HUES48 (cell line): ENCODE data around the gene GADD45A.
A peak's percentile ranks its signal among the peaks of the same experiment; 100 is the strongest.

ENCODE experiments used
- H3K27ac ChIP-seq: one replicate; pipeline ENCODE4 v1.7.0; 2013; ENCODE audit warnings: low read depth, low read length, inconsistent platforms
- H3K27me3 ChIP-seq: 2 replicates; pipeline ENCODE4 v1.6.1; 2013; ENCODE audit warnings: mild to moderate bottlenecking, low read length; ENCODE audit not compliant: control insufficient read depth, insufficient read depth
- H3K36me3 ChIP-seq: 2 replicates; pipeline ENCODE4 v1.6.1; 2013; ENCODE audit warnings: low read length; ENCODE audit not compliant: control insufficient read depth, insufficient read depth
- H3K4me1 ChIP-seq: 2 replicates; pipeline ENCODE4 v1.6.1; 2013; ENCODE audit warnings: mild to moderate bottlenecking, low read length; ENCODE audit not compliant: control insufficient read depth, insufficient read depth
- H3K4me3 ChIP-seq: 2 replicates; pipeline ENCODE4 v1.5.1; 2013; ENCODE audit warnings: mild to moderate bottlenecking, low read depth, low read length
- H3K9ac ChIP-seq: 2 replicates; pipeline ENCODE4 v1.6.1; 2013; ENCODE audit warnings: mild to moderate bottlenecking, low read depth, low read length, moderate library complexity
- H3K9me3 ChIP-seq: 2 replicates; pipeline ENCODE4 v1.6.1; 2013; ENCODE audit warnings: low read length; ENCODE audit not compliant: control insufficient read depth, insufficient read depth

GADD45A gene

DNA sequence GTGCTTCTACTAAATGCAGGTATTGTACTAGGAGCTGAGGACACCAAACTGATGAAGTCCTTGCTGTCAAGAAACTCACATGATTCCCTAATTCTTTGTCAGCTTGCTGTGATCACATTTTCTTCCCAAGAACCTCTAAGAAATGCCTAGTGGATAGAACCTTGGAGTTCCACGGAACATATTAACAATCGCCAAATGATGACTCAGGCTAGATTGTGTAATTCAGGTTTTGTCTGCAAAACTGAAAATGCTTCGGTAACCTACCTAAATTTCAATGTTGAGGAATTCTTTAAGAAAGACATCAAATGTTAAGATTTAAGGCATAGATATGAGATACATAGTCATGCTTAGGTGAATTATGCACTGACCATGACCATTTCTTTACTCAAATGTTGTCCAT, 1.7 kb upstream of the GADD45A start:
- H3K36me3 ChIP-seq = peaks cover 13% of the 10 kb centered on the region
- no peaks in the 10 kb centered on the region for H3K27me3 ChIP-seq
- H3K9me3 ChIP-seq = no peaks in the 10 kb centered on the region
- H3K27ac ChIP-seq = no peak overlapping the region
- peaks cover 15% of the 10 kb centered on the region; the same call in 1 of the 2 replicates for H3K4me1 ChIP-seq
- no peak overlapping the region for H3K4me3 ChIP-seq
- no peak overlapping the region for H3K9ac ChIP-seq

DNA sequence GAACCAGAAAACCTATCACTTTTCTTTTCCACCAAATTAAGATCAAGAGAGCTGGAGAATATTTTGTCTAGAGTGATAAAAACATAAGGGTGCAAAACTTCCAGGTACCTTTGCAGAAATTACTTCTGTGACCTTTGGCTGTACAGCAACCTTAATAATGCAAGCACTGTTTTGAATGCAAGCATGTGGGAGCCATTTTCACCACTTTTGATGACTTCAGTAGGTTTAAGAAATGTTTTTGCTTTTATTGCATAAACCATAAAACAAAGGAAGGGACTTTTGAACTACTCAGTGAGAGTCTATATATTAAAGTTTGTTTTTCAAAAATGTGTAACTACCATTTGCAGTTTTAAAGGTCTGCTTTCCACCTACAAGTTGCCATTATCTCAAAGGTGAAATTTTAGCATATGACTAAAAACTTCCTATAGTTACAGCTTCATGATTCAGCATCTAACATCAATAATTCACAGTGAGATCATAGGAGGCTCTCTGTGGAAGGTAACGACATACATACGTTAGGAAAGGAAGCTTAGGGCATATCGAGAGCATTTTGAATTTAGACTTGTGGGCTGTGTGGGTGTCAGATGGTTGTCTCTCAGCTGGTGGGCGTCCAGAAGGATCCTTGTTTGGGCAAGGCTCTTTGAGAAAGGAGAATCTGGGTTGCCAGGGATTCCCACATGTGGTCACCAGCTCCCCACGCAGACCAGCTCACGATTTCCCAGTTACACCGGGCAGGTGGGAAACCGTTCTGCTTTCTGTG, 1.1 kb upstream of the GADD45A start:
- Histone ChIP-seq H3K27ac (peak overlapping the region; percentile 19), H3K4me3 (no peak overlapping the region), H3K9ac (no peak overlapping the region), H3K27me3 (no peaks in the 10 kb centered on the region), H3K9me3 (no peaks in the 10 kb centered on the region), H3K36me3 (peaks cover 19% of the 10 kb centered on the region), H3K4me1 (peaks cover 15% of the 10 kb centered on the region; the same call in 1 of the 2 replicates)

DNA sequence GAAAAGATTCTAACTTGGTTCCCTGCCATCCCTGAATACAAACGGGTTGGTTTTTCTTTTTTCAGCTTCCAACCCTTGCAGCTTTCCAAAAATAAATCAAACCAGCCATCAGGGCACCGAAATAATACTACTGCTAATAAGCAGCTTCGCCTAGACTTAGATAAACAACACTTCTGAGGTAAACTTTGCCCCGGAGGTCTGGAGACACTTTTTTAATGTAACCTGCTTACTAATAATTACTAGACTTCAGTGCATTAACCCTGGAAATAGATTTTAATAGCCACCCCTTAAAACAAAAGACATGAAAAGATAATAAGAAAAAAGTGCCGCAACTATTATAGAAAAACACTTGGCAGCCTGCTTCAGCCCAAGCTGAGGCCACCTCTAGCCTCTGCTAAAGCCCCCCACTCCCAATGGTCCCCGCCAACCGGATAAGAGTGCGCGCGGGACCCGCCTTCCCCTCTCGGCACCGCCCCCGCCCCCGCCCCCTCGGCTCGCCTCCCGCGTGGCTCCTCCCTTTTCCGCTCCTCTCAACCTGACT, 405 bp upstream of the GADD45A start:
- Histone ChIP-seq H3K27ac (peak overlapping the region; percentile 19), H3K36me3 (peaks cover 19% of the 10 kb centered on the region), H3K4me1 (peaks cover 15% of the 10 kb centered on the region; the same call in 1 of the 2 replicates), H3K4me3 (peak overlapping the region; percentile 17; the same call in 1 of the 2 replicates), H3K9me3 (no peaks in the 10 kb centered on the region), H3K9ac (no peak overlapping the region), H3K27me3 (no peaks in the 10 kb centered on the region)

DNA sequence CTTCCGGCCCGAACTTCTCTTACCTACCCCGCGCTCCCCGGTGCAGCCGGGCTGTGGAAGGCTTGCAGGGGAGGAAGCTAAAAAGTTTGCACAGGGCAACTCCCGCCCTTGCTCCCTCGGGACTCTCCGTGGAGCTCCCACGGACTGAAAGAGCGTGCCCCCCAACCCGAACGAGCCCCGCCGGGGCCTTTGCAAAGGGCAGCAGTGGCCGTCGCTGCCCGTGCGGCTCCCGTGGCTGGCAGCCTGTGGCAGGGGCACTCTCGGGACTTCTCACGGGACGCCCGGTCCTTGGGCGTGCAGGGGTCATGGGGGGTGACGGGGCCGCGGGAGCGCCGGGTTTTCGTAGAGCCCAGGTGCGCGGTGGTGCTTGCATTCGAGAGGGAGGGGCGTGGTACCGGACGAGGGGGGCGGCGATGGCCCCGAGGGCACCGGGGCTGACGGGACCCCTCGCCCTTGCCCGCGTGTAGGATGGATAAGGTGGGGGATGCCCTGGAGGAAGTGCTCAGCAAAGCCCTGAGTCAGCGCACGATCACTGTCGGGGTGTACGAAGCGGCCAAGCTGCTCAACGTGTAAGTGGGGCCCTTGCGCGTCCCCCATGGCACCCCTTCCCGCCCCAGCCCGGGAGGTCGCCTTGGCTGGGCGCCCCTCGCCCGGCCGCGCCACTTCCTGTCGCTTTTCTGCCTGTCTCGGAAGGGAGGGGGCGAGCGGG, 711 bp downstream of the GADD45A start:
- Histone ChIP-seq H3K9ac (peak overlapping the region; percentile 85), H3K9me3 (no peaks in the 10 kb centered on the region), H3K4me3 (peak overlapping the region; percentile 98), H3K36me3 (peaks cover 19% of the 10 kb centered on the region), H3K27ac (peak overlapping the region; percentile 91), H3K27me3 (no peaks in the 10 kb centered on the region), H3K4me1 (peaks cover 15% of the 10 kb centered on the region; the same call in 1 of the 2 replicates)

DNA sequence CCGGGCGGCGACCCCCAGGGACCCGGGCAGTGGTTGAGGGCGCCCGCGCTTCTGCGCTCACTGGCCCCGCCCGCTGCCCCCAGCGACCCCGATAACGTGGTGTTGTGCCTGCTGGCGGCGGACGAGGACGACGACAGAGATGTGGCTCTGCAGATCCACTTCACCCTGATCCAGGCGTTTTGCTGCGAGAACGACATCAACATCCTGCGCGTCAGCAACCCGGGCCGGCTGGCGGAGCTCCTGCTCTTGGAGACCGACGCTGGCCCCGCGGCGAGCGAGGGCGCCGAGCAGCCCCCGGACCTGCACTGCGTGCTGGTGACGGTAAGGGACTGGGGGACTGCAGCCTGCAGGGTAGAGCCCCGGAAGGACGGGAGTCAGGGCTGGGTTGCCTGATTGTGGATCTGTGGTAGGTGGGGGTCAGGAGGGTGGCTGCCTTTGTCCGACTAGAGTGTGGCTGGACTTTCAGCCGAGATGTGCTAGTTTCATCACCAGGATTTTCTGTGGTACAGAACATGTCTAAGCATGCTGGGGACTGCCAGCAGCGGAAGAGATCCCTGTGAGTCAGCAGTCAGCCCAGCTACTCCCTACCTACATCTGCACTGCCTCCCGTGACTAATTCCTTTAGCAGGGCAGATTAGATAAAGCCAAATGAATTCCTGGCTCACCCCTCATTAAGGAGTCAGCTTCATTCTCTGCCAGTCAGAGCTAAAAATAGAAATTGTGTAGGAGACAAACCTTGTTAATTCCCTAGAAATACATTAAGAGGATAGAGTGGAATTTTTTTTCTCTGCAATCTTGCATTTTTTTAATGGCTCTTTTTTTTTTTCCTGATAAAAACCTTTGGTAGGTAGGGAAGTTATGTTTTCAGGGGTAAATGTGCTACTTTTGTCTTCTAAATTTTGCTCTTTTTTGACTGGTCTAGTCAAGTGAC, 1.5 kb downstream of the GADD45A start:
- peak overlapping the region; percentile 91 for H3K27ac ChIP-seq
- peaks cover 15% of the 10 kb centered on the region; the same call in 1 of the 2 replicates for H3K4me1 ChIP-seq
- H3K4me3 ChIP-seq = peak overlapping the region; percentile 98
- H3K36me3 ChIP-seq = peaks cover 19% of the 10 kb centered on the region
- H3K9ac ChIP-seq = peak overlapping the region; percentile 85
- H3K27me3 ChIP-seq = no peaks in the 10 kb centered on the region
- H3K9me3 ChIP-seq = no peaks in the 10 kb centered on the region

DNA sequence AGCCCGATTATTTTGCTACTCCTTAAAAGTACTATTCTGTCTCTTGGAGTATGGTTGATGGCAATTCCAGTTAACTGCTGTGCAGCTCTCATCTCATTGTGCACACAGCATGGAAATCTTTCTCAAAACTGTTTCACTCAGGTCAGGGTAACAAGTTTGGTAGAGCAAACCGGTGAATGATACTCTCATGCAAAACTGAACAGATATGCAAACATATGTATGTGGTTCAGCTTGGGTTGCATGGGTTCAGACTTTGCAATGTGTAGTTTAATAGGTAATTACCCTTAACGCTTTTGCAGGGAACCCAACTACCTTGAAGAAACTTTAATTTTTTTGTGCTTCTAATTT, 2.2 kb downstream of the GADD45A start:
- Histone ChIP-seq H3K27ac (peak overlapping the region; percentile 91), H3K27me3 (no peaks in the 10 kb centered on the region), H3K4me1 (peaks cover 15% of the 10 kb centered on the region; the same call in 1 of the 2 replicates), H3K36me3 (peaks cover 19% of the 10 kb centered on the region), H3K9me3 (no peaks in the 10 kb centered on the region), H3K4me3 (peak overlapping the region; percentile 98), H3K9ac (peak overlapping the region; percentile 85; the same call in 1 of the 2 replicates)

DNA sequence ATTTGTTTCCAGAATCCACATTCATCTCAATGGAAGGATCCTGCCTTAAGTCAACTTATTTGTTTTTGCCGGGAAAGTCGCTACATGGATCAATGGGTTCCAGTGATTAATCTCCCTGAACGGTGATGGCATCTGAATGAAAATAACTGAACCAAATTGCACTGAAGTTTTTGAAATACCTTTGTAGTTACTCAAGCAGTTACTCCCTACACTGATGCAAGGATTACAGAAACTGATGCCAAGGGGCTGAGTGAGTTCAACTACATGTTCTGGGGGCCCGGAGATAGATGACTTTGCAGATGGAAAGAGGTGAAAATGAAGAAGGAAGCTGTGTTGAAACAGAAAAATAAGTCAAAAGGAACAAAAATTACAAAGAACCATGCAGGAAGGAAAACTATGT, 2.6 kb downstream of the GADD45A start:
- Histone ChIP-seq H3K4me3 (peak overlapping the region; percentile 98; the same call in 1 of the 2 replicates), H3K9me3 (no peaks in the 10 kb centered on the region), H3K9ac (no peak overlapping the region), H3K36me3 (peaks cover 19% of the 10 kb centered on the region), H3K27me3 (no peaks in the 10 kb centered on the region), H3K27ac (peak overlapping the region; percentile 91), H3K4me1 (peaks cover 15% of the 10 kb centered on the region; the same call in 1 of the 2 replicates)

DNA sequence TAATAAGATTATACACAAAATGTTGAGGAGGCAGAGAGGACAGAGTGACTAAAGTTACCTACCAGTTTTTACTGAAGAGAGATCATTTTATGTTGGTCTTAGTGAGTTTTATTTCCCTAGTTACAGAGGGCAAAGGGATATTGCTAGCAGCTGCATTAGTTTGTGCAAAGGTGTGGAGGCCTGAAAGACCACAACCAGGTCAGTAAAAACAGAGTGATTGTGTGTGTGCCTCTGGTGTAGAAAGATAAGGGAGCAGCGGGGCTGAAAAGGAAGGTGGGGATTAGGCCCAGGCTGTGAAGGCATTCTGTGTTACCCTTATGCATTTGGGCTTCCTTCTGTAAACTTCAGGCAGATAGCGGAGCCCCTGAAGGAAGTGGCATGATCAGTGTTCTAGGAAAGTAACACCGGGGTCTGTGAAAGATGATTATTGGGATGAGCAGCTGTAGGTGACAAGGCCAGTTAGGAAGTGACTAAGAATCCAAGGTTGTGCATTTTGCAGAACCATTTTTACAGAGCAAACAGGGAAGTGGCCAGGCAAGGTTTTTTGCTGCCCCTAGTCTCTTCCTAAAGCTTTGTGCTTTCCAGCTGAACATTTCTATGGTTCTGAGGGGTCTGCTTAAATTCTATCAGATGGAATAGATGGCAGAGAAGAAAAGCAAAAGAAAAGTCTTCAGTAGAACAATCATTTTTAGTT, 3.7 kb downstream of the GADD45A start:
- no peak overlapping the region for H3K4me3 ChIP-seq
- H3K9me3 ChIP-seq = no peaks in the 10 kb centered on the region
- peaks cover 15% of the 10 kb centered on the region; the same call in 1 of the 2 replicates for H3K4me1 ChIP-seq
- peak overlapping the region; percentile 45 for H3K27ac ChIP-seq
- peaks cover 19% of the 10 kb centered on the region for H3K36me3 ChIP-seq
- H3K9ac ChIP-seq = no peak overlapping the region
- H3K27me3 ChIP-seq = no peaks in the 10 kb centered on the region

DNA sequence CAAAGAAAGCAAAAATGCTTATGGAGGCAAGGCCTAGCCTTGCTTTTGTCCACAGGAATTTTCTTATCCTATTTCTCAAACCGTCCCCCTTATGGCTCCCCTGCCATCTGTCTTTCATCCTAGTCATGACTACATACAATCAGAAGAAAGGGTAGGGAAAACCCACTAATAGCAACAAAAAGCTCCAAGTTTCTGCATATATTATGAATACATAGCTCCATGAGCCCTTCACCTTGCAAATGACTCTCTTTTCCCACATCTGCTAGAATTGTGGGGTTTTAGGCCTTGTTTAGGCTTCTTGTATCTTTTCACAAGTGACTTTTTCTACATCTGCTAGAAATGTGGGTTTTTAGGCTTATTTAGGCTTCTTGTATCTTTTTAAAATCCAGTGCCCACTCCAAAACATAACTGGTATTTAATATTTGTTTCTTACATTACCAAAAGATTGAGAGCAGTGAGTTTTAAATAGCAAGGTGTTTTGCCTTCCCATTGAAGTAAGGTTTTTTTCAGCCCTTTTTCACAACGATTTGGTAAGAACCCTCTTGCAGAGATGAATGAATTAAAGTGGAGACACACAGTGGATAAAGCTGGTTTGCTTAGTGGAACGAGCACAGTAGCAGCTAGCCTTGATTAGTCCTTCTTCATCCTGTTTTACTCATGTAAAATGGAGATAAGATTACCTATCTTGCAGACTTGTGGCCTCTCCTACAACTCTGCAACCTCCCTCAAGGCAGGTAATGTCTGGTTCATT, 4.4 kb downstream of the GADD45A start:
- no peaks in the 10 kb centered on the region for H3K9me3 ChIP-seq
- H3K4me3 ChIP-seq = no peak overlapping the region
- no peaks in the 10 kb centered on the region for H3K27me3 ChIP-seq
- H3K4me1 ChIP-seq = peaks cover 8% of the 10 kb centered on the region; the same call in 1 of the 2 replicates
- H3K36me3 ChIP-seq = peaks cover 19% of the 10 kb centered on the region
- H3K27ac ChIP-seq = peak overlapping the region; percentile 45
- H3K9ac ChIP-seq = no peak overlapping the region
